Dedifferentiated amniotic fluid mesenchymal stem cell (primary cell): ENCODE results near the gene ERC1.

Source experiments
- DNase-seq: peaks from one replicate; pipeline ENCODE4 v3.0.0-alpha.2; 2016; ENCODE audit errors: extremely low spot score

The ERC1 gene

DNA sequence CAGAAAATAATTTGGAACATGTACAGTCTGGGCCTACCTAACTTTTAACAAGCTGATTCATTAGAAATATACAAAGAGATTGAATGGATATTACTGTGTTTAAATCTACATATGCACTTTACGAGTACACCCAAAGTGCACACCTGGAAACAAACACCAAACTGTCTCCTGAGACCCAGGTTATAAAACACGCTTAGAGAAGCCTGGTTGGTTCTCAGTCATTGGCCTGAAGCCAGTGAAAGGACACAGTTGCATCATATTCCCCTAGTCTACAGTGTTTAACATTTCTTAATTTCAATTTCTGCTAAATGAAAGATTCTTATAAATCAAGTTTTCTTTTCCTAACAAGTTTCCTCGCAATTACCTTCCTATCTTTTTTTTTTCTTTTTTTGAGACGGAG lies 393.9 kb downstream of the ERC1 start:
- no peak for DNase-seq

DNA sequence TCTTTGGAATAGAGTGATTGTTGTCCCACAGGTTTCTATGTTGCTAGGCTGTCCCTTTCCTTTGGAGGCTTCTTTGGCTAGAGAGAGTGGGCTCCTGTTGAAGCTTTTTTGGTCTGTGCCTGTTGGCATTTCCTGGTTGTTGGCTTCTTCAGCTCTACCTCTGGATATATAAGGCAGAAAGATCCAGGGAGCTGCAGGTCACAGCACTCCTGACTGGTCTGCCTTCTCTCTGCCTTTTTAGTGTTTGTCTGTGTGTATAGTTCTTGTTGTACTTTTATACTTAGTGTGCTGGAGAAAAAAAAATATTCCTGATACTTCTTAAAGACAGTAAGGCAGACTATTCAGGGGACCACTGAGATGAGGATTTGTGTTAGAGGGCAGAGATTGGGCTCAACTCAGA lies 400.7 kb downstream of the ERC1 start:
- no peak for DNase-seq

DNA sequence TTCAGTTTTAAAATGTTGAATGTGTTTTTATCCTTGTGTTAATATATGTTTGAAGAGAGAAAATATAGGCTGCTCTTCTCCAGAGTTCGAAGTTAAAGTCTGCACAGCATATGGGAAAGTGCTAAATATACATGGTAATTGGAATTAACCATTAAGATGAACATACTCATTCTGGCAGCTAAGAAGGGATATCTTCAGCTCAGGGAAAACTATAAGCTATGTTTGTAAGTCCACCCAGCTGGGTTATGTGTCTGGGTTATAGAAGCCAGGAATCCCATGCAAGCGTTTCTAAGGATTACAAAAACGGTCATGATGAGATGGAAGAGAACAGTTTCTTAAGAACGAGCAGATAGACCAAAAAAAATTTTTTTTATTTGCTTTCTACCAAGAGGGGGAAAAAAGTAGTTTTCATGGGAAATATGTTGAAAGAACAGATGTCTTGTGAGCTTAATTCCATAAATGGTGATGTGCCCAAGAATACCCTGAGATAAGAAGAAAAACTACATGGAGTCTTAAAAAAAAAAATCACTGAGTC lies 404.5 kb downstream of the ERC1 start:
- DNase-seq, result no peak

DNA sequence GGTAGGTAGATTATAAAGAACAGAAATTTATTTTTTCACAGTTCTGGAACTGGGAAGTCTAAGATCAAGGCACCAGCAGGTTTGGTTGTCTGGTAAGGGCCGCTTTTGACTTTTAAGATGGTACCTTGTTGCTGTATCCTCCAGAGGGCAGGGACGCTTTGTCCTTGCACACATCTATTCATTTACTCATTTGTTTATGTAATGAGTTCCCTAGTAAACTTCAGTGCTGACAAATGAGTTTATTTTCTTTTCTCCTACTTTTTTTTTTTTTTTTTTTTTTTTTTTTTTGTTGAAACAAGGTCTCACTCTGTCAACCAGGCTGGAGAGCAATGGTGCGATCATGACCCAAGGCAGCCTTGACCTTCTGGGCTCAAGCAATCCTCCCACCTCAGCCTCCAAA lies 407.6 kb downstream of the ERC1 start:
- DNase-seq, result no peak

DNA sequence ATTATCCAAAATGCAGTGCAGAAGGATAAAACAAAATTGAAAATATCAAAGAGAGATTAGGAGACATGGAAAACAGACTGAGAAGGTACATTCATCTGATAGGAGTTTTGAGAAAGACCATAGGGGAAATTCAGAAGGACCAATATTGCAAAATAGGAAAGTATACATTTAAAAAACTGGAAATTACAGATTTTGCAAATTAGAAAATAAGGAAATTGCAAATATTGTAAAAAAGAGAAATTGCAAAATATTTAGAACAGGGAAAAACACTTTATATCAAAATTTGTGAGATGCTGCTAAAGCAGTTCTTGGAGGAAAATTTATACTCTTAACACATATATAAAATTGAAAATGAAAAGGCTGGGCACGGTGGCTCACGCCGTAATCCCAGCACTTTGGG lies 410.9 kb downstream of the ERC1 start:
- no peak for DNase-seq

DNA sequence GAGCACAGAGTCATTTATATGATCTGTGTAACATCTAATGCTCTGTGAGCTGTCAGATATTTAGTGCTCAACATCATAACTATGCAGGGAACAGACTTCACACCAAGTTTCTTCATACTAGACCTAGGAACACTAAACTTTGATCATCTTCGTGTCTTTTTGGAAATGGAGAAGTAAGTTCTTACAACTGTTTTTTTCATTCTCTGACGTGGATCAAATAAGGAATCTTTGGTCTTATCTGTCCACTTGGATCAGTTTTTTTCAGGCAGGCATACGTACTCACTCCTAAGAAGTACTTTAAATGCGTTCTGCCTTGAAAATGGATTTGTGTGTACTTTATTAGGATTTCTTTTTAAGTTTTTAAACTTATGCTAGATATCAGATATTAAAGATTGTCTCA lies 412.4 kb downstream of the ERC1 start:
- no peak for DNase-seq

DNA sequence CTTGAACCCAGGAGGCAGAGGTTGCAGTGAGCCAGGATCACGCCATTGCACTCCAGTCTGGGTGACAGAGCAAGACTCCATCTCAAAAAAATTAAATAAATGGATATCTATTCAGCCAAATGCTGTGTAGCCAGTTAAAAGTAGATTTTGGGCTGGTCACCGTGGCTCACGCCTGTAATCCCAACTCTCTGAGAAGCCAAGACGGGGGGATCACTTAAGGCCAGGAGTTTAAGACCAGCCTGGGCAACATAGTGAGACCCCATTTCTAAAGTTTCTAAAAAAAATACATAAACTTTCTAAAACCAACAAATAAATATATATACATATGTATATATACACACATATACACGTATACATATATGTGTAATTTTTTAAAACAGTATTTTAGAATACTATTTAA lies 414.6 kb downstream of the ERC1 start:
- no peak for DNase-seq

DNA sequence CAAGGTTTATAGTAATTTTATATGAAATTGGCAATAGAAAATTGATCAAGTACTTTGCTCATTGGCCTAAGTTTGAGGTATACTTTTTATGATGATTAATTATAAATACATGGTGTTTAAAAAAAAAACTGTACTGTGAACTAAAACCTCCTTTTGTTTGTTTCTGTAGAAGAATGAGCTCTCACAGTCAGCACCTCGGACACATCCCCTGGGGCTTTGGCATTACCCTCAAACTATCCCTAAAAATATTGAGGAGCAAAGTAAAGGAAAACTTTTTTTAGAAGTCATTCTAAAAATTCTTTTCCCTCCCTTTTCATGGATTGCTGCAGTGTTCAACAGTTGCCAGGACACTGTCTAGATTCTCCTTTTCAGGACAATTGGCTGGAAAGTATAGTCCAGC lies 419.8 kb downstream of the ERC1 start:
- no peak for DNase-seq

DNA sequence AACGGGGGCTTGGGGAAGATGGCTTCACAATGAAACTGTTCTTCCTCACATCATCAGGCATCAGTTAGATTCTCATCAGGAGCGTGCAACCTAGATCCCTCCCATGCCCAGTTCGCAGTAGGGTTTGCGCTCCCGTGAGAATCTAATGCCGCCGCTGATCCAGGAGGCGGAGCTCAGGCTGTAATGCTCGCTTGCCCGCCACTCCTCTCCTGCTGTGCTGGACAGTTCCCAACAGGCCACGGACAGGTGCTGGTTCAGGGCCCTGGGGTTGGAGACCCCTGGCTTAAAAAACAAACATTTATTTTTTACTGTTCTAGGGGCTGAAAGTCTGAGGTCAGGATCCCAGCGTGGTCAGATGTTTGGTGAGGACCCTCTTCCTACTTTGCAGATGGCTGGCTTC lies 422.9 kb downstream of the ERC1 start:
- DNase-seq, result no peak

DNA sequence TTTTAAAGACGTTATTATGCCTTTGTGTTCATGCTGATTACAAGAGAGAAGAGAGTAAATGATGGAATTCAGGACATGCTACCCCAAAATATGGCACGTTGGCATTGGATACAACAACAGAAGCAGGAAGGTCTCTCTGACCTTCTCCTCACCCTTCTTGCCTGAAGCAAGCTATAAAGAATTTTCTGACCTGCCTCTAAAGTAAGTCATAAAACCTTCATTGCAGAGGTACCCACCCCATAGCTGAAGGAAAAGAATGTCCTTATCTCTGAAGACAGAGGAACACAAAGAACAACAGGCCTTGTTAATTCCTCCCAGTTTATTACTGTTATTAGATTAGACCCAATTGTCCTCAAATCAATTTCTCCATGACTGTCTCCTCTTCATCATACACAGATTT lies 427.1 kb downstream of the ERC1 start:
- no peak for DNase-seq

DNA sequence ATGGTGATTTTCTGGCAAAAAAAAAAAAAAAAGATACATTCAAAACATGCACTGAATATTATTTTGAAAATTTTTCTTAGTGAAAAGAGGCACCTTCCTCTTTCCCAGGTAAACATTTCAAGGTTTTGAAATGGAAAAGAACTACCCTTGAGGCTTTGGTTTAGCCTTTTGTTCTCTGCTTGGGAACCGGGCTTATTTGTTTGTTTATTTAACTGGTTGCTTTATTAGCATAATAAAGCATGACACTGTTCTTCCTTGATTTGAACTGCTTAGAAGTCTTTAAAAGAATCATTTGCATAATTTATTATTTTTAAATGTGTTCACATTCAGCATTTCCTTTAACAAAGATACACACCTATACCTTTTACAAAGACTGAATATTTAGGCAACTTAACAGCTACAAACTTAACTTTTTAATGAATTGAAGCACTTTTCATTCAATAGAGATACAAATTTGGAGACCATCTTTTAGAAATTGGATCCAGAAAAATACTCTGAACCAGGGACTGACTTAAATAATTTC lies 428.9 kb downstream of the ERC1 start:
- no peak for DNase-seq

DNA sequence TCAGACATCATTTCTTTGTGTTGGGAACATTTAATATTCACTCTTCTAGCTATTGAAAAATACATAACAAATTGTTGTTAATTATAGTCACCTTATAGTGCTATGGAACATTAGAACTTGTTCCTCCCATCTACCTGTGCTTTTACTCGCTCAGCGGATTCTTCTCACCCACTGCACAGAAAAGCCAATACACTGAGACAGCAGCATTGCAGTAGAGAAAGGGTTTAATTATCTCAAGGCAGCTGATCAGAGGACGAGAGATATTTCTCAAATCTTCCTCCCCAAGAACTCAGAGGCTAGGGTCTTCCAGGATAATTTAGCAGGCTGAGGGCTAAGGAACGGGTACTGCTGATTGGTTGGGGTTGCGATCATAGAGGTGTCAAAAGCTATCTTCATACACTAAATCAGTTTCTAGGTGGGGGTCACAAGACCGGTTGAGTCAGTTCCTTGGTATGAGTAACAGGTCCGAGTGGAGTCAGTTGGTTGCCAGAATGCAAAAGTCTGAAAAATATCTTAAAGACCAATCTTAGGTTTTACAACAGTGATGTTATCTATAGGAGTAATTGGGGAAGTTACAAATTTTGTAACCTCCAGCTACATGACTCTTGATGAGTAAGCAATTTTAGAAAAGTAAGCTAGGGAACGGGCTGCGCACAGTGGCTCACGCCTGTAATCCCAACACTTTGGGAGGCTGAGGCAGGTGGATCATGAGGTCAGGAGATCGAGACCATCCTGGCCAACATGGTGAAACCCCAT lies 430.2 kb downstream of the ERC1 start:
- no peak for DNase-seq

DNA sequence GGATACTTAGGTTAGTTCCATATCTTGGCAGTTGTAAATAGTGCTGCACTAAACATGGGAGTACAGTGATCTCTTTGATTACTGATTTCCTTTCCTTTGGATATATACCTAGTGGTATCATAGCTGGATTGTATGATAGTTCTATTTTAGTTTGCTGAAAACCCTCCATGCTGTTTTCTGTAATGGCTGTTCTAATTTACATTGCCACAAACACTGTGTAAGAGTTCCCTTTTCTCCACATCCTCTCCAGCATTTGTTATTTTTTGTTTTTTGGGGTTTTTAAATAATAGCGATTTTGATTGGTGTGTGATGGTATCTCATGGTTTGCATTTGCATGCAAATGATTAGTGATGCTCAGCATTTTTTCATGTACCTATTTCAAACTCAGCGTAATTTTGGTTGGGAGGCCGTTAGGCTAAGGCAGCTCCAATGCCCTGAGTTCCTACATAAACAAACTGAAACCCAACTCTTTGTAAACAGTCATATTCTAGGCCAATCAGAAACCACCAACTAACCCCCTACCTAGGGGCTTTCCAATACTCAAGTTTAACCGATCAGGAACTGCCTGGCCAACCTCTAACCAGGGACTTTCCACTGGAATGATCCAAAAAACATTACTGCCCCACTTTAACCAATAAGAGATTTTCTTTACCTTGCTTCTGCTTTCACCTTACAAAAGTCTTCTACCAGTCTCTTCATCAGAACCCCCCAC lies 431.7 kb downstream of the ERC1 start:
- no peak for DNase-seq

DNA sequence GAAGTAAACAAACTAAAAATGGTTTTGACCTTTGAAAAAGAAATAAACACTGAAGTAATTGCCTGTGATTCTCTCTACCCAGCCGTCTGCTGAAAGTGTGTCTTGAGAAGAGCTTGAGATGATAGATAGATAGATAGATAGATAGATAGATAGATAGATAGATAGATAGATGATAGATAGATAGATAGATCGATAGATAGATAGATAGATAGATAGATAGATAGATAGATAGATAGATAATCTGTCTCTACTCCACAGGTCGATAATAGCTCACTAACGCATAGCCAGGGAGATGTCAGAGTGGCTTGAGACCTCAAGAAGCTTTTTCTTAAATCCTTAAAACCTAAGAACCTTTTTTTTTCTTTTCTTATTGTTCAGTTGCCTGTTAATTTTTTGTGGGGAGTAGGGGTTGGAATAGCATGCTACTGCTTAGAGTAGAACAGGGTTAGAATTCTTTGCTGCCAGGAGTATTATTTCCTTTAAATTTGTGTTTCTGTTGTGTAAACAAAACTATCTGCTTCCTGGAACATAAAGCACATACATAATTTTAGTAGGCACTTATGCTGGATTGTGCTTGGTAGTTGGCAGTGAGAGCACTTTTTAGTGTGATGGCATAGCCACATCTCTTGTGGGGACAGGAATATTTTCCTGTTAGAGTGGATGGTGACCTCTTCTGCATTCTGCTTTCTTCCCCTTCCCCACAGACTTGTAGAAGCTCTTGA lies 433.8 kb downstream of the ERC1 start:
- DNase-seq, result no peak

DNA sequence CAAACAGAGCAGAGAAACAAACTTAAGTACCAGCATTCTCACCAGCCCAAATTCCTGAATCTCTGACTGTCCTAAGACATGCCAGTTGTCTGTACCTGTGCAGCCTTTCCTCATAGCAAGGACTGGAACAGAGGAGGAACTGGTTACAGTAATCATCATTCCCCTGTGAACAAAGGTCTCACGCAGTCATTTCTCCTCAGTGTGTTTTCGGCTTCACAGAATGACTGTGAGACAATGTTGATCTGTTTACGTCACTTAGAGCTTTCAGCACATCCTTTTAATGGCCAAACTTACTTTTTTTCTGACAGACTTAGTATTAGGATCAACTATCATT lies 434.3 kb downstream of the ERC1 start:
- no peak for DNase-seq

DNA sequence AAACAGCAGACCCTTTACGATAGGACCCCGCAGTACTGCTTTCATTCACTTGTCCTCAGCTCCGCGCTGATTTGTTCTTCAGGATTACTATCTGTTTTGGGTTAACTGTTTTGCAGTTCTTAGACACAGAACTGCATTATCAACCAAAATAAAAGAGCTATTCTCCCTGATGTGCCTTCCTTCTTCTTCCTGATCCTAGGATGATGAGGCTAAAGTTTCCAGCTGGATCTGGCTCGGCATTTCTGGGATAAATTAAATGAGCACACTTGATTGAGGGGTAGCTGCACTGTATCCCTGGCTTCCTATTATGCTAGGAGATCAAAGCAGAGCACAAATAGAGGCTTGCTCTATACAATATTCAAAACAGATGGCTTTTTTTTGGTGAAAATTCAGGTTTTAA lies 437.6 kb downstream of the ERC1 start:
- DNase-seq, result no peak

DNA sequence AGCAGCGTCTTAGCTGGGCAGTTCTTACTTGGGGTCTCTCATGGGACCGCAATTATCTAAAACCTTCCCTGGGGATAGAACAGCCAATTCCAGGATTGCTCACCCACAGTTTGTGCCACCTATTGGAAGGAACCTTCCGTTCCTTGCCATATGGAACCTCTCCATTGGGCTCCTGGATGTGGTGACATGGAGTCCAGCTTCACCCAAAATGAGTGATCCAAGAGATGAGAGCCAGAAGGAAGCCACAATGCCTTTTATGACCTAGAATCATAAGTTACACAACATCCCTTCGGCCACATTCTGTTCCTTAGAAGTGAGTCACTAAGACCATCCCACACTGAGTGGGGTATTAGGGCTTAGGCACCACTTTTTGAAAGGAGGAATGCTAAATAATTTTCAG lies 439.0 kb downstream of the ERC1 start:
- no peak for DNase-seq

DNA sequence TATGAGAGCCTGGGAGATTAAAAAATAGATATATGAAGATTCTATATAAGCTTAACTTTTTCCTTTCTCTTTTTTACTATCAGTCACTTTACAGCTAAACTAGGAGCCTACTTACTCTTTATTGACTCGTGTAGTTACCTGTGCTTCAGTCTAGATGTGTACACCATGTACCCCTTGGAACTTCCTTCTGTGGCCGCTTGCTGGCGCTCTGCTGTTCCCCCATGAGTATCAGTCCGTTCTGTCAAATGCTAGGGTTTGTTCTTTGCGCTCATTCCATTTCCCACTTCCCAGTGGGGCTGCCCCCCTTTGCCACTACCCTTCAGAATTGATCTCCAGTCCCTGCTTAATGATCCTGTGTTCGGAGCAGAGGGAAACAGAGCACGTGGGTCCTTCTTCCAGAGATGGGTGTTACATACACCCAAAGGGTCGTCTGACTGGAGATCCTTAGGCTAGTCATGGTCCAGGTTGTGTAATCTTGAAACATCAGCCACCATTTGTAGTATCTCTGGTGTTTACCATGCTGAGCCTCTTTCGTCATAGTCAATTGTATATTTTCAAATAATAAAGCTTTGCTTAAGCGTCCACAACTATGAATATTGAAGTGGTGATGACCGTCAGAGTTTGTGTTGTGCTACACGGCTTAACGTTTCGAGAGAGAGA lies 443.4 kb downstream of the ERC1 start:
- DNase-seq, result no peak

DNA sequence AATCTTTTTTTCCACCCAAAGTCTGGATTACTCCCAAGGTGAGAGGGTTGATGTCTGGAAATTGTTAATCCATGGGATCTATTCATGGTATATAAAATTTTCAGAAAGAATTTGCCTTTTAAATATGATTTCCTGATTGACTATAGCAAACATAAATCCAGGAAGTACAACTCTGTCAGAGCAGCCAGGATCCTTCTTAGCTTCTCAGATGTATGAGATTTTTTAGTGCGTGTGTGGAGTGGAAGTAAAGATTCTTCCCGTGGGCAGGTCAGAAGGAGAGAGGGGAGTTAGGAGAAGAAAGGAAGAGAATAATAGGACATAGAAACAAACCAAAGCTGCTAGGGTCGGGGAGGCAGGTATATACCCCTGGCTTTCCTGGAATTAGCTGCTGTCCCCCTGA lies 444.0 kb downstream of the ERC1 start:
- no peak for DNase-seq

DNA sequence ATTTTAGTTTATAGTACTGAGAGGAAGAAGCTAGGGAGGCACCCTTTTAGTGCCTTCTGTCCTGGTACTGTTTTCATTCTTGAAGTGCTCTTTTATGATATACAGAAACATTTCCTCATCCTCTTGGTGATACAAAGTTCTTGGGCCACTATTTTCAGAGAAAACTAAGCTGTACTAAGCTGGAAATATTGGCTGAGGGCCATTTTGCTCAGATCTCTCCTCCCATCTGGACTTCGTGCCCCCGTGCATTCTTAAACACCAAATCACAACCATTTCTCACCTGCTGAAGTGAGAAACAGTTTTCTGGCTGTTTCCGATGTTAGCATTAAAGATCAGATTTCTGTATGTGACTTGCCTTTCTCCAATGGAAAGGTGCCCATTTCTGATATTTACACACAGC lies 444.4 kb downstream of the ERC1 start:
- DNase-seq, result no peak

DNA sequence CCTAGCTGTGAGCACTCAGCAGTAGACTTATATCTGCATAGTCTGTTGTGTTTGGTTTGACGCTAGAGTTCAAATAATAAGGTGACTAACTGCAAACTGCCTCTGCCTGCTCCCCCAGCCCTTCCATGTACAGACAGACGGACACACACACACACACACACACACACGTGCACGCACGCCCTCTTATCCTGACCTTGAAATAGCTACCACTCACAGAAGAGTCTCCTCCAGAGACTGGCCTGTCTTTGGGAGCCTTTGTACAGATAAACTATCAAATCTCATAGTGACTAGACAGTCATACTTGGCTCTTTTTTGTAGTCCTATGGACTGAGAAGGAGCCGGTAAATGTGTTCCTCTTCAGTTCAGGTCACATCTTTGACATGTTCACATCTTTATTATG lies 445.0 kb downstream of the ERC1 start:
- no peak for DNase-seq

DNA sequence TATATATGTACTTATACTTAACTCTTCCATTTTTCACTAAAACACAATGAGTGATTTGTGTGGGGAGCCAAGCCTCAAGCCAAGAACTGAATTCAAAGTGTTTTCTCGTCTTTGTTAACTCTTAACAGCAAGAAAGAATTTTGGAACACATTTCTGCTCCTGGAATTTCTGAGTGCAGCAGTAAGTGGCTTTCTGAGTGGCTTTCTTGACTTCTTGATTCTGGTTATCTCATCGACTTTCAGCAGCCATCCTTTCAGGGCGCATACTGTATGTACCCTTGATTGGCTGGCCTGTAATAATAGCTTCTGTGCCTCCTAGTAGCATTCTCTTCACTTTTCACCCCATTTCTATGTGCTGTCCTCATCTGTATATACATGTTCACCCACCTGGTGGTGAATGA lies 446.0 kb downstream of the ERC1 start:
- DNase-seq, result no peak
